ENCODE measurements around the gene EZR. TPM values are rescaled to one million over a fixed set of nuclear protein-coding genes. Genes with fewer than 3 reads are reported as not detected.

EZR gene
- total and polyA plus RNA-seq, 9 of the 15 experiments (the other 6 are each of a cell fraction or from before 2014, with no cell fraction given) = 36.5 to 162 (median 104) TPM

DNA sequence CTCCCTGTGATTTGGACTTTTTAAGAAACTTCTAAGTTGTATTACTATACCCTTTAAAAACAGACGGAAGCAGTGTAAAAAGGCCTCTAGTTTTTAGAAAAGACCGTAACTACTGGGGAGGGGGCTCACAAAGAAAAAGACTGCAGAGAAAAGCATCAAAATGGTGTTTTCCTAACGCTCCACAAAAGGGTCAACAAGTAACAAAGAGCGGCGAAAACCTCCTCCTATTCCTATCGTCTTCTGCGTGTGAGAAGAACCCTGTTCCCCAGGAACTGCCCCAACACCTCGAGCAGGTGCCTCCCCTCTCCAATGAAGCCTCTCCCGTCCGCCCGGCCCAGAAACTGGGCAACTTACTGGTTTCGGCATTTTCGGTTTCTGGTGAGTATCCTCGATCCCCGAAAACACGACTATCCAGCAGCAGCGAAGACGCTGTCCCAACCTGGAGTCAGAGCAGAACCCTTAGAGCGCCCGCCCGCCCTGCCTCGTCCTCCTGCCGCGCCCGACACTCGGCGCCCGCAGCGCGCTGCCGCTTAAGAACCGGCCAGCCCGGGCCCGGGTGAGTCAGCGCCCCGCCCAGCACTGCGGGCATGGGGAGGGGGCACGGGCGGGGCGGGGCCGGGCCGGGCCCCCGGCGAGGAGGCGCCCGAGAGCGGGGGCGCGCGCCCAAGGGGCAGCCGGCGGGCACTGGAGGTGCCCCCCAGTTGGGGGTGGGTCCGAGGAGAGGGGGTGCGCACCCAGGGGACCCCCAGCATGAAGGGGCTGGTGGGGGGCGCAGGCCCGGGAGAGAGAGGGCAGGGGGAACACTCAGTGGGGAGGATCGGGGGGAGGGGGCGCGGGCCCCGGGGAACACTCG is 1.2 kb downstream of the EZR start (continued):
- TF ChIP-seq PHF8 (IDR thresholded peaks at IDR 0.05; ENCODE audit: borderline replicate concordance, low read length) (peak; percentile 52; the same call in 1 of the 2 replicates), NCOR1 (IDR thresholded peaks at IDR 0.05) (no peak), HMGXB4 (CRISPR knock-in tag; IDR thresholded peaks at IDR 0.05) (no peak), ZBED1 (IDR thresholded peaks at IDR 0.05) (0 out of 2 replicates have a peak, but pooled peaks have one; percentile 61), MYC (IDR thresholded peaks at IDR 0.05; ENCODE audit: low read depth, low read length) (peak; percentile 25; the same call in 1 of the 2 replicates), MYC (CRISPR knock-in tag; IDR thresholded peaks at IDR 0.05; ENCODE audit: borderline replicate concordance, low read depth) (no peak), CREM (IDR thresholded peaks at IDR 0.05; ENCODE audit: low read depth) (peak; percentile 51), GATAD2B (IDR thresholded peaks at IDR 0.05; ENCODE audit: borderline replicate concordance) (peak; percentile 79), MAZ (CRISPR knock-in tag; conservative IDR thresholded peaks at IDR 0.05 in 1 of 2, IDR thresholded peaks at IDR 0.05 in 1 of 2) (peak; percentile 24 to 88; a peak in 3 of 4 replicates), KDM5B (IDR thresholded peaks at IDR 0.05; ENCODE audit: insufficient replicate concordance, low read depth, low read length) (peak; percentile 96), ARNT (IDR thresholded peaks at IDR 0.05) (no peak), ELF2 (CRISPR knock-in tag; IDR thresholded peaks at IDR 0.05) (no peak), POLR2AphosphoS5 (IDR thresholded peaks at IDR 0.05; ENCODE audit: control insufficient read depth, insufficient read depth, low read depth, low read length) (peak; percentile 57; the same call in 1 of the 2 replicates), ZNF785 (CRISPR knock-in tag; IDR thresholded peaks at IDR 0.05) (no peak), ZNF77 (CRISPR knock-in tag; IDR thresholded peaks at IDR 0.05) (no peak)
- TF ChIP-seq, protein P1, sequence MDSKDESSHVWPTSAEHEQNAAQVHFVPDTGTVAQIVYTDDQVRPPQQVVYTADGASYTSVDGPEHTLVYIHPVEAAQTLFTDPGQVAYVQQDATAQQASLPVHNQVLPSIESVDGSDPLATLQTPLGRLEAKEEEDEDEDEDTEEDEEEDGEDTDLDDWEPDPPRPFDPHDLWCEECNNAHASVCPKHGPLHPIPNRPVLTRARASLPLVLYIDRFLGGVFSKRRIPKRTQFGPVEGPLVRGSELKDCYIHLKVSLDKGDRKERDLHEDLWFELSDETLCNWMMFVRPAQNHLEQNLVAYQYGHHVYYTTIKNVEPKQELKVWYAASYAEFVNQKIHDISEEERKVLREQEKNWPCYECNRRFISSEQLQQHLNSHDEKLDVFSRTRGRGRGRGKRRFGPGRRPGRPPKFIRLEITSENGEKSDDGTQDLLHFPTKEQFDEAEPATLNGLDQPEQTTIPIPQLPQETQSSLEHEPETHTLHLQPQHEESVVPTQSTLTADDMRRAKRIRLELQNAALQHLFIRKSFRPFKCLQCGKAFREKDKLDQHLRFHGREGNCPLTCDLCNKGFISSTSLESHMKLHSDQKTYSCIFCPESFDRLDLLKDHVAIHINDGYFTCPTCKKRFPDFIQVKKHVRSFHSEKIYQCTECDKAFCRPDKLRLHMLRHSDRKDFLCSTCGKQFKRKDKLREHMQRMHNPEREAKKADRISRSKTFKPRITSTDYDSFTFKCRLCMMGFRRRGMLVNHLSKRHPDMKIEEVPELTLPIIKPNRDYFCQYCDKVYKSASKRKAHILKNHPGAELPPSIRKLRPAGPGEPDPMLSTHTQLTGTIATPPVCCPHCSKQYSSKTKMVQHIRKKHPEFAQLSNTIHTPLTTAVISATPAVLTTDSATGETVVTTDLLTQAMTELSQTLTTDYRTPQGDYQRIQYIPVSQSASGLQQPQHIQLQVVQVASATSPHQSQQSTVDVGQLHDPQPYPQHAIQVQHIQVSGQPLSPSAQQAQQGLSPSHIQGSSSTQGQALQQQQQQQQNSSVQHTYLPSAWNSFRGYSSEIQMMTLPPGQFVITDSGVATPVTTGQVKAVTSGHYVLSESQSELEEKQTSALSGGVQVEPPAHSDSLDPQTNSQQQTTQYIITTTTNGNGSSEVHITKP (IDR thresholded peaks at IDR 0.05; ENCODE audit: partially characterized antibody) = no peak
- TF ChIP-seq, protein P2, sequence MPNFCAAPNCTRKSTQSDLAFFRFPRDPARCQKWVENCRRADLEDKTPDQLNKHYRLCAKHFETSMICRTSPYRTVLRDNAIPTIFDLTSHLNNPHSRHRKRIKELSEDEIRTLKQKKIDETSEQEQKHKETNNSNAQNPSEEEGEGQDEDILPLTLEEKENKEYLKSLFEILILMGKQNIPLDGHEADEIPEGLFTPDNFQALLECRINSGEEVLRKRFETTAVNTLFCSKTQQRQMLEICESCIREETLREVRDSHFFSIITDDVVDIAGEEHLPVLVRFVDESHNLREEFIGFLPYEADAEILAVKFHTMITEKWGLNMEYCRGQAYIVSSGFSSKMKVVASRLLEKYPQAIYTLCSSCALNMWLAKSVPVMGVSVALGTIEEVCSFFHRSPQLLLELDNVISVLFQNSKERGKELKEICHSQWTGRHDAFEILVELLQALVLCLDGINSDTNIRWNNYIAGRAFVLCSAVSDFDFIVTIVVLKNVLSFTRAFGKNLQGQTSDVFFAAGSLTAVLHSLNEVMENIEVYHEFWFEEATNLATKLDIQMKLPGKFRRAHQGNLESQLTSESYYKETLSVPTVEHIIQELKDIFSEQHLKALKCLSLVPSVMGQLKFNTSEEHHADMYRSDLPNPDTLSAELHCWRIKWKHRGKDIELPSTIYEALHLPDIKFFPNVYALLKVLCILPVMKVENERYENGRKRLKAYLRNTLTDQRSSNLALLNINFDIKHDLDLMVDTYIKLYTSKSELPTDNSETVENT (CRISPR knock-in tag; IDR thresholded peaks at IDR 0.05) = peak; percentile 41; the same call in 1 of the 2 replicates
